ENCODE results near the gene SOWAHA.

Gene SOWAHA

DNA sequence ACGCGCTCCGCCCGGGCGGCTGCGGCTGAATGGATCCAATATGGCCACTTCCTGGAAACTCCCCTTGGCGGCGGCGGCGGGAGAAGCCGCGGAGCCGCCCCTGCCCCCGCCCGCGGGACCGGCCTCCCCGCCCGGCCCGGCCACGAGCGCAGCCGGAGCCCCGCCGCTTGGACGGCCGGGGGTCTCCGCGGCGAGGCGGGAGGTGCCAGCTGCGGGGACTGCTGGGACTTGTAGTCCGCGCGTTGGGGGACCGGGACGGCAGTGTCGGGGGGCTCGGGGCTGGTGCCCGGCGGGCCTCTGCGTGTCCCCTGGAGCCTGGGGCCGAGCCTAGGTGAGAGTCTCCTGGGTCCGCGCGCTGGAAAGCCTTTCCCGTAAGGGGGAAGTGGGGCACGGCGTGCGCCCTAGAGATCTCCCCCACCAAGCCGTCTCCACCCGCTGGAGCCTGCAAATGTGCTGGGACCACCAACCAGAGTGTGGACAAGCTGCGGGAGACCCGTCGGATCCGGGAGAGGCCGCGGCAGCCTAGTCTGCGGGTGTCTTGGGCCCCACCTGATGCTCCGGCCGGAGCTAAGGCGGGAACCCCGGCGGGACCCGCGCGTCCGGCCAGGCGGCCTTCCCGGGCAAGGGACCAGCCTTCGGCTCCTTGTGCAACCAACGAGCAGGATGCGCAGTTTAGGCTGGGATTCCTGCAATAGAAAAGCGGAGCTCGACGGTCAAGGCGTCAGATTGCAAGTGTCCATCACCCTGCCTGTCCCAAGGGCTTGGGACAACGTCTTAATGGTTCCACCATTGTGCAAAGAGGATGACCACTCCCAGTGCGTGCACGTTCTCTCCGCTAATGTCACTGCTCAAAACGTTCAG lies 35.7 kb upstream of the SOWAHA start, which contains the start of gene SEPTIN8:
SEPTIN8 (minus strand) TSS at position 31 of the 861 bp plus-strand sequence. CDS start 102 bp downstream, outside the sequence.
- WGBS, 2 experiments = 9 to 11% methylated on average over 82 of the region's 82 CpGs
- Histone ChIP-seq H3K9me3 (ENCODE audit: control insufficient read depth, low read length) (no peaks in the 10 kb centered on the region), H3K36me3 (ENCODE audit: control insufficient read depth, insufficient read depth, low read length) (no peaks in the 10 kb centered on the region), H3K27ac (ENCODE audit: insufficient read depth, low read depth, low read length, poor library complexity, severe bottlenecking) (no peak within 1 kb of the TSS), H3K4me1 (ENCODE audit: control insufficient read depth, insufficient read depth, low read length) (peaks cover 12% of the 10 kb centered on the region), H3K27me3 (ENCODE audit: control insufficient read depth, insufficient read depth, low read length, poor library complexity, severe bottlenecking) (peaks cover 42% of the 10 kb centered on the region), H3K4me3 (ENCODE audit: insufficient read depth, low read depth, low read length) (peak within 1 kb of the TSS; percentile 67)

DNA sequence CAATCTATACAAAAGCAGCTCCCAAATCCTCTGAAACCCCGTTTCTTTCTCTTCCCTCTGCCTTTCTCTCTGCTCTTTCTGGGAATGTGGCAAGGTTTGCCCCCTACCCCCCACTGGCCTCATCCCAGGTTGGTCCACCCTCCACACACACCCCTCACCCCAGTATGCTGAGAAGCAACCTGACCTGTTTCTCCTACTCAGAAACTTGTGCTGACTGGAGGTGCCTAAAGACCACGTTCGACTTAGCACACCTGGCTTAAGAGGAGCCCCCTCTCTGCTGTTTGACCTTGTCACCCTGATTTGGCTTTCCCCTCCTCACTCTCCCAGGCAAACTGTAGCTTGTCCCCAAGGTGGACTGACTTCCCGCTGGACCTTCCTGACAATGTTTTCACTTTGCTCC lies 35.0 kb upstream of the SOWAHA start:
- H3K9me3 ChIP-seq (ENCODE audit: control insufficient read depth, low read length) = no peaks in the 10 kb centered on the region
- H3K4me1 ChIP-seq (ENCODE audit: control insufficient read depth, insufficient read depth, low read length) = peaks cover 11% of the 10 kb centered on the region
- 83 to 89% methylated on average over 4 of the region's 4 CpGs for WGBS, 2 experiments
- no peak overlapping the region for H3K27ac ChIP-seq (ENCODE audit: insufficient read depth, low read depth, low read length, poor library complexity, severe bottlenecking)
- no peaks in the 10 kb centered on the region for H3K36me3 ChIP-seq (ENCODE audit: control insufficient read depth, insufficient read depth, low read length)
- peaks cover 42% of the 10 kb centered on the region for H3K27me3 ChIP-seq (ENCODE audit: control insufficient read depth, insufficient read depth, low read length, poor library complexity, severe bottlenecking)
- H3K4me3 ChIP-seq (ENCODE audit: insufficient read depth, low read depth, low read length) = no peak overlapping the region

DNA sequence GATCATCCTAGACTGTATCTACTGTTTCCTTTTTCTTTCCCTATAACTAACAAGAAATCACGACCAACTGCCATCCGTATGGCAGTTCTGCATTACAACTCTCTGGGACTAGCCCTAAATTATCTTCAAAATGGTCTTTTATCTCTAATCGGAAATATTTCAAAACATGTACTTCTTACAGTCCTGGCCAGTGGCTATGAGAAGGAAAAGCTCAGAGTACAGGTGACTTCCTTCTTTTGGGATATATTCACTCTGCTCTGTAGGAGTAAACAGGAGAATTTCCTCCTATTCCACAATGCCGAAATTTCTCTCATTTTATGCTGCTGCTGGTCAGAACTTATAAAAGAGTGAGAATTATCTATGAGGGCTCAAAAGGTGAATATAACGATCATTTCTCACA lies 34.2 kb upstream of the SOWAHA start:
- no peak overlapping the region for H3K27ac ChIP-seq (ENCODE audit: insufficient read depth, low read depth, low read length, poor library complexity, severe bottlenecking)
- H3K27me3 ChIP-seq (ENCODE audit: control insufficient read depth, insufficient read depth, low read length, poor library complexity, severe bottlenecking) = peaks cover 42% of the 10 kb centered on the region
- H3K4me3 ChIP-seq (ENCODE audit: insufficient read depth, low read depth, low read length) = no peak overlapping the region
- H3K9me3 ChIP-seq (ENCODE audit: control insufficient read depth, low read length) = no peaks in the 10 kb centered on the region
- H3K36me3 ChIP-seq (ENCODE audit: control insufficient read depth, insufficient read depth, low read length) = no peaks in the 10 kb centered on the region
- H3K4me1 ChIP-seq (ENCODE audit: control insufficient read depth, insufficient read depth, low read length) = peaks cover 11% of the 10 kb centered on the region
- 89 to 93% methylated on average over 5 of the region's 5 CpGs for WGBS, 2 experiments

DNA sequence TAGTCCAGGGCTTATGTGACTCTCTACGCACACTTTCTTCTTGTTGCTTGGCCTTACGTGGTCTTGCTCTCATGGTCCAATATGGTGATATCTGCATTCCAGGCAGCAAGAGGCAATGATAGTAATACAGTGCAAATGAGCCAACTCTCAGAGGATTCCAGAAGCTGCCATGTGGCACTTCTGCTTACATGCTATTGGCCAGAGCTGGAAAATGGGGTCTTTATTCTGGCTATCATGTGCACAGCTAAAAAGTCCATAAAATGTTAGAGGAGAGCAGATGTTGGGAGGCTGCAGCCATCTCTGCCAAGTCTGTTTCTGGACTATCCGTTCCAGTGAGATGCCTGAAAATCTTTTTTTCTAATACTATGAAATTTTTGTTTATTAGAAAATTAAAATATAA lies 33.1 kb upstream of the SOWAHA start:
- H3K36me3 ChIP-seq (ENCODE audit: control insufficient read depth, insufficient read depth, low read length) = no peaks in the 10 kb centered on the region
- H3K4me3 ChIP-seq (ENCODE audit: insufficient read depth, low read depth, low read length) = no peak overlapping the region
- peaks cover 42% of the 10 kb centered on the region for H3K27me3 ChIP-seq (ENCODE audit: control insufficient read depth, insufficient read depth, low read length, poor library complexity, severe bottlenecking)
- 81 to 96% methylated on average over 3 of the region's 3 CpGs for WGBS, 2 experiments
- H3K27ac ChIP-seq (ENCODE audit: insufficient read depth, low read depth, low read length, poor library complexity, severe bottlenecking) = no peak overlapping the region
- peaks cover 11% of the 10 kb centered on the region for H3K4me1 ChIP-seq (ENCODE audit: control insufficient read depth, insufficient read depth, low read length)
- H3K9me3 ChIP-seq (ENCODE audit: control insufficient read depth, low read length) = no peaks in the 10 kb centered on the region

DNA sequence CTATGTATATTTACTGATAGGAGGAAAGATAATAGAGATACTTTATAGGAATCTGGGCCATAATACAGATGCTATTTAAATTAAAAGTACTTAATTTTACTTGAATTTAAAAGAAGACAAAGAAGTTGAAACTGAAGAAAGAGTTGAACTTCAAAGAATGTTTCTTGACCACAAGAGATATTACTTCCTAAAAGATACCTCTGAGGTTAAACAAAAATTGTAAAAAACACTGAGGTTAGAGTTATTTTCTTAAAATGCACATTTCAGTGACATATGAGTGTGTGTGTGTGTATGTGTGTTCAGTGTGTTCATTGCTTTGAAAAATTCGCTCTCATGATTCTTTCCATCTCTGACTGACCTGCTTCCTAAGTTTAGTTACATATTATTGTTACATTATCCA lies 32.5 kb upstream of the SOWAHA start:
- H3K4me1 ChIP-seq (ENCODE audit: control insufficient read depth, insufficient read depth, low read length) = peaks cover 11% of the 10 kb centered on the region
- no peak overlapping the region for H3K27ac ChIP-seq (ENCODE audit: insufficient read depth, low read depth, low read length, poor library complexity, severe bottlenecking)
- H3K4me3 ChIP-seq (ENCODE audit: insufficient read depth, low read depth, low read length) = no peak overlapping the region
- WGBS, 2 experiments = no CpG with 5 or more reads among the region's 1 CpG
- H3K36me3 ChIP-seq (ENCODE audit: control insufficient read depth, insufficient read depth, low read length) = no peaks in the 10 kb centered on the region
- H3K27me3 ChIP-seq (ENCODE audit: control insufficient read depth, insufficient read depth, low read length, poor library complexity, severe bottlenecking) = peaks cover 42% of the 10 kb centered on the region
- no peaks in the 10 kb centered on the region for H3K9me3 ChIP-seq (ENCODE audit: control insufficient read depth, low read length)

DNA sequence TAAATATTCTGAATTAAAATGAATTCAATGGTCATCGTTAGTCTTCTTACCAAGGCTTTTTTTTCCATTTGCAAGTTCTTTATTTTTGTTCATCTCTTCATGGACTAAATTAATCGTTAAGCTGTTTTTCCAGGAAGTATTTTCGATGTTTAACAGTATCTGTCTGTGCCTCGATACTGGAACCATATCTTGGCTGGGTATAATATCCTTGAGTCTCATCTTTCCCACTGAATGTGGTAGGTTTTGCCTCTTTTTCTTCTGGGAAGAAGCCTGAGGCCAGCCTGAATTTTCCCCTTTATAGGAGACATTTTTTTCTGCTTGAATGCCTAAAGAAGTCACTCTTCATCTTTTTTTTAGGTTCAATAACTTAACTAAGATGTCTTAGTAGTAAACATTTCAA lies 32.1 kb upstream of the SOWAHA start:
- WGBS, 2 experiments = 92 to 98% methylated on average over 4 of the region's 4 CpGs
- H3K27me3 ChIP-seq (ENCODE audit: control insufficient read depth, insufficient read depth, low read length, poor library complexity, severe bottlenecking) = peaks cover 40% of the 10 kb centered on the region
- no peak overlapping the region for H3K27ac ChIP-seq (ENCODE audit: insufficient read depth, low read depth, low read length, poor library complexity, severe bottlenecking)
- peaks cover 8% of the 10 kb centered on the region for H3K4me1 ChIP-seq (ENCODE audit: control insufficient read depth, insufficient read depth, low read length)
- no peak overlapping the region for H3K4me3 ChIP-seq (ENCODE audit: insufficient read depth, low read depth, low read length)
- H3K36me3 ChIP-seq (ENCODE audit: control insufficient read depth, insufficient read depth, low read length) = no peaks in the 10 kb centered on the region
- no peaks in the 10 kb centered on the region for H3K9me3 ChIP-seq (ENCODE audit: control insufficient read depth, low read length)

DNA sequence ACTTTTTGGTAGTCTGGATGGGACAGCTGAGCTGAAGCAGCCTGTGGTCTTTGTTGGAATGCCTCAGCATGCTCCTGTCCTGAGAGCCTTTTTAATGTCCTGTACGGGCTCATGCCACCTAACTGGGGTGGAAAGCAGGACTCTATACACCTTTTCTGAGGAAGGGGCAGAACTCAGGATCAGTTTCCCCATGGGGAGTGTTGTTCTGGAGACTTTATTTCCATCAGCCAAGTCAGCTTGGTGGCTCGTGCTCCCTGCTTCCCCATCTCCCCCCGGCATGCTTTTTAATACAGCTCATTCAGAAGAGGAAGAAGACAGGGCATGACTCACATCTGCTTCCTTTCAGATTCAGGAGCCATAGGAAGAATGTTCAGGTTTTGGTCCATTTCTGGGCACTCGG lies 31.0 kb upstream of the SOWAHA start:
- no peaks in the 10 kb centered on the region for H3K36me3 ChIP-seq (ENCODE audit: control insufficient read depth, insufficient read depth, low read length)
- WGBS, 2 experiments = 80 to 90% methylated on average over 4 of the region's 4 CpGs
- no peak overlapping the region for H3K4me3 ChIP-seq (ENCODE audit: insufficient read depth, low read depth, low read length)
- no peak overlapping the region for H3K27ac ChIP-seq (ENCODE audit: insufficient read depth, low read depth, low read length, poor library complexity, severe bottlenecking)
- no peaks in the 10 kb centered on the region for H3K9me3 ChIP-seq (ENCODE audit: control insufficient read depth, low read length)
- peaks cover 32% of the 10 kb centered on the region for H3K27me3 ChIP-seq (ENCODE audit: control insufficient read depth, insufficient read depth, low read length, poor library complexity, severe bottlenecking)
- peaks cover 3% of the 10 kb centered on the region for H3K4me1 ChIP-seq (ENCODE audit: control insufficient read depth, insufficient read depth, low read length)

DNA sequence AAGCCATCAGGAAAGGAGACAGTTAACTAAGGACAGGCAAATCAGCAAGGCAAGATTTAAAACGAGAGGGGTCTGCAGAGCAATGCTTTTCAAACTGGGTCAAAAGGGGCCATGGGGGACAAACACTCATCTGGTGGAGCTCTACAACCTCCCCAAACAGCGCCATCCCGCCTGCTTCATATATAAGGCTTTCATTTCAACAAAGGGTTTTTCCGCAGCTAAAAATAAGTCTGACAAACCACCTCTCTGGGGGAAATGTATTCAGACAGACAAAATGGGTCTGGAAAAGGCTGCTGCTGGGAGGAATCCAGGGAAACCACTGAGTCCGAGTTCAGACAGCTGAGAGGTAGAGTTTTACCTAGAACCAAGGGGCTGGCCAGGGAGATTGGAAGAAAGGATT lies 27.7 kb upstream of the SOWAHA start:
- Histone ChIP-seq H3K4me1 (ENCODE audit: control insufficient read depth, insufficient read depth, low read length) (no peaks in the 10 kb centered on the region), H3K4me3 (ENCODE audit: insufficient read depth, low read depth, low read length) (no peak overlapping the region), H3K36me3 (ENCODE audit: control insufficient read depth, insufficient read depth, low read length) (no peaks in the 10 kb centered on the region), H3K27me3 (ENCODE audit: control insufficient read depth, insufficient read depth, low read length, poor library complexity, severe bottlenecking) (peaks cover 3% of the 10 kb centered on the region), H3K9me3 (ENCODE audit: control insufficient read depth, low read length) (no peaks in the 10 kb centered on the region), H3K27ac (ENCODE audit: insufficient read depth, low read depth, low read length, poor library complexity, severe bottlenecking) (no peak overlapping the region)
- WGBS, 2 experiments = 77 to 80% methylated on average over 5 of the region's 5 CpGs

DNA sequence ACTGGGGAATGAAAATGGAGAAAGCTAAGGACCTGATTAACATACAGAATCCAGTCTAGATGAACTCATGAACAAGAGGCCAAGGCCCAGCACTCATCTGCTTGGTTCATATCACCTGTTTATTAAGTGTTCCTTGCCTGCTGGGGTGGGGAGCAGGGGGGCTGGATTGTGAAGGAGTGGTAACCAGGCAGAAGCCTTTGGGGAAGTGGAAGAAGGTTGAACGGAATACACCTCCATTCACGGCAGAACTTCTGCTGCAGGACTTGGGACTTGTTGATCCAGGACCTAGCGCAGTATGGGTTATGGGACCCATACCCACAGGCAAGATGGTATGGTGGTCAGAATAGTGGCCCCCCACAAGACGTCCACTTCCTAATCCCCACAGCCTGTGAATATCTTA lies 27.2 kb upstream of the SOWAHA start:
- no peak overlapping the region for H3K27ac ChIP-seq (ENCODE audit: insufficient read depth, low read depth, low read length, poor library complexity, severe bottlenecking)
- no peaks in the 10 kb centered on the region for H3K36me3 ChIP-seq (ENCODE audit: control insufficient read depth, insufficient read depth, low read length)
- no peak overlapping the region for H3K4me3 ChIP-seq (ENCODE audit: insufficient read depth, low read depth, low read length)
- 99 to 100% methylated on average over 3 to 4 of the region's 4 CpGs for WGBS, 2 experiments
- H3K27me3 ChIP-seq (ENCODE audit: control insufficient read depth, insufficient read depth, low read length, poor library complexity, severe bottlenecking) = peaks cover 3% of the 10 kb centered on the region
- H3K9me3 ChIP-seq (ENCODE audit: control insufficient read depth, low read length) = no peaks in the 10 kb centered on the region
- H3K4me1 ChIP-seq (ENCODE audit: control insufficient read depth, insufficient read depth, low read length) = no peaks in the 10 kb centered on the region

DNA sequence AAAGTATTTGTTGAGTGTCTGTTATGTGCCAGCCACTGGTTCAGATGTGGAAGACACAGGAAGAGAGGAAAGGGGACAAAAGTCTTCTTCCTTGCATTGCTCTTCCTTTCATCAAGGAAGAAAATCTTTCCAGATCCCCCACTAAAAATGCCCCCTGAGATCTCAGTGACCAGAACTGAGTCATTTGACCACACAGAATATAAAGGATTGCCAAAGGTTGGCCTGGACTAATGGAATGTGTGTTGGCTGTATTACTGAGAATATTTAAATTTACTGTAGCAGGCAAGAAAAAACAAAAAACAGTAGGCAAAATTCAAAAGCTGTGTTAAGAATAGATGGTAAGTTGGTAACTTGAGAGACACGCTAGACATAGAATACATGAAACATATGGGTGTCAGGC lies 26.0 kb upstream of the SOWAHA start:
- Histone ChIP-seq H3K36me3 (ENCODE audit: control insufficient read depth, insufficient read depth, low read length) (no peaks in the 10 kb centered on the region), H3K4me1 (ENCODE audit: control insufficient read depth, insufficient read depth, low read length) (no peaks in the 10 kb centered on the region), H3K27me3 (ENCODE audit: control insufficient read depth, insufficient read depth, low read length, poor library complexity, severe bottlenecking) (peaks cover 2% of the 10 kb centered on the region), H3K27ac (ENCODE audit: insufficient read depth, low read depth, low read length, poor library complexity, severe bottlenecking) (no peak overlapping the region), H3K4me3 (ENCODE audit: insufficient read depth, low read depth, low read length) (no peak overlapping the region), H3K9me3 (ENCODE audit: control insufficient read depth, low read length) (no peaks in the 10 kb centered on the region)
- 91 to 95% methylated on average over 1 of the region's 1 CpG for WGBS, 2 experiments
